Right lobe of liver (tissue), 6 donors: ENCODE data around the gene ARHGEF11. TPM values are rescaled to one million over a fixed set of nuclear protein-coding genes. Genes with fewer than 3 reads are reported as not detected.
A peak's percentile ranks its signal among the peaks of the same experiment; 100 is the strongest.

Source experiments
- ATAC-seq, 4 donors: fragments of 200-7000 bp; cut with Tn5 transposase; one replicate each; pipeline ENCODE4 v1.9.1; 2020; ENCODE audit warnings: mild to moderate bottlenecking in 4 of 4, moderate library complexity in 4 of 4
- DNase-seq, 3 donors: peaks; one replicate each; pipeline ENCODE4 v3.0.0-alpha.2; 2020
- H3K27ac ChIP-seq, 3 donors: fragments of 200-600 bp; one replicate each; pipeline ENCODE4 v1.8.0; 2022
- H3K27me3 ChIP-seq, 2 donors: fragments of 200-600 bp; one replicate each; pipeline ENCODE4 v1.8.0; 2022
- H3K36me3 ChIP-seq, 4 donors: fragments of 200-600 bp; sonication (generic) in 1 of 4; one replicate each; pipeline versions ENCODE4 v1.5.1 to v1.8.0; 2017 to 2022; ENCODE audit warnings: control low read depth in 1 of 4
- H3K4me1 ChIP-seq, 4 donors: fragments of 200-600 bp; sonication (generic) in 1 of 4; one replicate each; pipeline versions ENCODE4 v1.5.1 to v1.8.0; 2017 to 2022; ENCODE audit warnings: control low read depth in 1 of 4
- H3K4me3 ChIP-seq, 3 donors: fragments of 200-600 bp; one replicate each; pipeline ENCODE4 v1.8.0; 2022
- H3K9me3 ChIP-seq, 4 donors: fragments of 200-600 bp; sonication (generic) in 1 of 4; one replicate each; pipeline versions ENCODE4 v1.5.1 to v1.8.0; 2017 to 2022; ENCODE audit warnings: control low read depth in 1 of 4
- POLR2A ChIP-seq: fragments of 450-650 bp; IDR thresholded peaks from one replicate; pipeline ENCODE4 v1.6.1; 2017; ENCODE audit warnings: antibody characterized with exemption, mild to moderate bottlenecking
- WGBS: methylation state at CpG from one replicate; pipeline ENCODE4 v1.1.6; 2018; ENCODE audit warnings: low coverage, low lambda C conversion rate; ENCODE audit not compliant: insufficient coverage; ENCODE audit errors: missing lambda C conversion rate; 5-methylcytosine and 5-hydroxymethylcytosine counted together
- intact Hi-C, 2 donors: fragments of 100-400 bp; cut with DNase I; formaldehyde crosslinking; loops; one replicate each; pipeline versions ENCODE4 v1.11.2 to v1.14.1; 2022
- total RNA-seq, 6 experiments: library from RNA; depleted of rRNA in 2 of 6; stranded (reverse); fragments of >200 nt in 2 of 6; fragmentation: NEBNext Ultra II Directional in 3 of 6; extraction: Animal tissue kit (Norgen Biotek cat#: 25700) in 3 of 6; gene quantifications; one replicate each; pipeline versions ENCODE4 v1.1.0 to v1.2.4, GENCODE V29; 2016 to 2023
- TF ChIP-seq, protein P1 (sequence below), 4 donors: fragments of 200-600 bp in 3 of 4; fragments of 450-650 bp in 1 of 4; IDR thresholded peaks; one replicate each; pipeline versions ENCODE4 v1.5.1 to v1.8.0; 2016 to 2022; ENCODE audit warnings: antibody characterized with exemption in 4 of 4, mild to moderate bottlenecking in 2 of 4
- donor health status: DM: no; HTN: yes; CAD: no.
- donor health status: DM: no; HTN: no; CAD: no.
- donor health status: DM: no; HTN: no; CAD: no.
- donor health status: DM: no; HTN: yes; CAD: no.
- donor health status: DM: no; HTN: yes; CAD: no.

Gene ARHGEF11
- total RNA-seq, 6 experiments from 2014 or later: 10.5 to 18.7 (median 12.8) TPM

- TF ChIP-seq POLR2A: no peak
- TF ChIP-seq, protein P1, sequence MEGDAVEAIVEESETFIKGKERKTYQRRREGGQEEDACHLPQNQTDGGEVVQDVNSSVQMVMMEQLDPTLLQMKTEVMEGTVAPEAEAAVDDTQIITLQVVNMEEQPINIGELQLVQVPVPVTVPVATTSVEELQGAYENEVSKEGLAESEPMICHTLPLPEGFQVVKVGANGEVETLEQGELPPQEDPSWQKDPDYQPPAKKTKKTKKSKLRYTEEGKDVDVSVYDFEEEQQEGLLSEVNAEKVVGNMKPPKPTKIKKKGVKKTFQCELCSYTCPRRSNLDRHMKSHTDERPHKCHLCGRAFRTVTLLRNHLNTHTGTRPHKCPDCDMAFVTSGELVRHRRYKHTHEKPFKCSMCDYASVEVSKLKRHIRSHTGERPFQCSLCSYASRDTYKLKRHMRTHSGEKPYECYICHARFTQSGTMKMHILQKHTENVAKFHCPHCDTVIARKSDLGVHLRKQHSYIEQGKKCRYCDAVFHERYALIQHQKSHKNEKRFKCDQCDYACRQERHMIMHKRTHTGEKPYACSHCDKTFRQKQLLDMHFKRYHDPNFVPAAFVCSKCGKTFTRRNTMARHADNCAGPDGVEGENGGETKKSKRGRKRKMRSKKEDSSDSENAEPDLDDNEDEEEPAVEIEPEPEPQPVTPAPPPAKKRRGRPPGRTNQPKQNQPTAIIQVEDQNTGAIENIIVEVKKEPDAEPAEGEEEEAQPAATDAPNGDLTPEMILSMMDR (IDR thresholded peaks at IDR 0.05): no peak
- Histone ChIP-seq H3K4me1 (no peaks in the 10 kb centered on the region), H3K36me3 (peaks cover 7 to 63% (median 19%) of the 10 kb centered on the region in 4 donors), H3K9me3 (no peaks in the 10 kb centered on the region), H3K27ac (no peak overlapping the region), H3K4me3 (no peak overlapping the region), H3K27me3 (no peaks in the 10 kb centered on the region)
- no peak for ATAC-seq
- WGBS: 66% methylated on average over 3 of the region's 5 CpGs
- intact Hi-C loops: no loop called here
- DNase-seq: peak in 1 of 3 donors; percentile 31
Measured at GRCh38 chr1:156949127-156949526, 96.4 kb downstream of the ARHGEF11 start.

DNA sequence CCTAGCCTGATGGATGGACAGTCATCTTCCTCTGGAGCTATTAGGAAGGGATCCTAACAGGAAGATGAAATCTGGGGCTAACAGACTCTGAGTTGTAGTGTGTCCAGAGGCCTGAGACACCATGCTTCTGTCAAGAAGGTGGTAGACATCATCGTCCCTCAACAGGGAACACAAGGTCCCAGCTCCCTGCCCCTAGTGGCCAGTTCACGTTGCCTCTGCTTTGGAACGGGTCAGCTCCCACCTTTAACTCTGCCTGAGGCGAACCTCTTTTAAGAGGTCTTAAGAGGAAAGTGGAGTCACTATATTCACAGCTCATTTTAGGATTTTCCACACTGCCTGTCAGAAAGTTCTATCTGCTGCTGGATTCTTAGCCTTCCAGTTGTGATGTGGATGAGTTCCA is 96.8 kb downstream of the ARHGEF11 start:
- peaks cover 7 to 67% (median 19%) of the 10 kb centered on the region in 4 donors for H3K36me3 ChIP-seq
- H3K4me1 ChIP-seq: no peaks in the 10 kb centered on the region
- 80% methylated on average over 1 of the region's 4 CpGs for WGBS
- no peak overlapping the region for H3K27ac ChIP-seq
- ATAC-seq (no peak), DNase-seq (peak in 1 of 3 donors; percentile 12)
- H3K9me3 ChIP-seq: no peaks in the 10 kb centered on the region
- no peak overlapping the region for H3K4me3 ChIP-seq
- no peaks in the 10 kb centered on the region for H3K27me3 ChIP-seq
- intact Hi-C loops: no loop called here
- TF ChIP-seq, protein P1 (IDR thresholded peaks at IDR 0.05): no peak
- no peak for TF ChIP-seq POLR2A

GRCh38 chr1:156947818-156948525 is 97.6 kb downstream of the ARHGEF11 start:
- Histone ChIP-seq H3K27me3 (no peaks in the 10 kb centered on the region), H3K9me3 (no peaks in the 10 kb centered on the region), H3K36me3 (peaks cover 7 to 65% (median 19%) of the 10 kb centered on the region in 4 donors), H3K27ac (no peak overlapping the region), H3K4me3 (no peak overlapping the region), H3K4me1 (no peaks in the 10 kb centered on the region)
- DNase-seq (peak in 1 of 3 donors; percentile 37), ATAC-seq (no peak)
- intact Hi-C loops: no loop called here
- WGBS: no CpG with 5 or more reads among the region's 17 CpGs
- TF ChIP-seq, protein P1 (IDR thresholded peaks at IDR 0.05): no peak
- TF ChIP-seq POLR2A: no peak

DNA sequence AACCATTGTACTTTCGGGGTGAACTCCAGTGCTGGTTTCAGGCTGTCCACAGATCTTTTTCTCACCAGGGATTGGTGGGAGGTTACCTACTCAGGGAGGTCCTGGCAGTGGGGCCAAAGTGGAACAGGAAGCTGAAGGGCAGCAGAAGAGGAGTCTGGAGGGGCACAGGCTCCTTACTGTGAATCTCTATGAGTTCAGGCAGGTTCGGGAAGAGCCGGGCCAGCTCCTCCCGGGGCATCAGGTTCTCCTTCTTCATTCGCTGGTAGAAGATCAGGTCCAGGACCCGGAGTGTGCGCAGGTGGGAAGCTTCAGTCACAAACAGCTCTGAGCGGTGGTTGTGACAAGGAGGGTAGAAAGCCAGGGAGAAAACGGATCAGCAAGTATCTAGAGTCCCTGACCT is 98.4 kb downstream of the ARHGEF11 start:
- ATAC-seq (no peak), DNase-seq (peak in 1 of 3 donors; percentile 37)
- no peaks in the 10 kb centered on the region for H3K4me1 ChIP-seq
- H3K4me3 ChIP-seq: no peak overlapping the region
- WGBS: 98% methylated on average over 6 of the region's 9 CpGs
- TF ChIP-seq POLR2A: no peak
- TF ChIP-seq, protein P1 (IDR thresholded peaks at IDR 0.05): no peak
- intact Hi-C loops: no loop called here
- H3K9me3 ChIP-seq: no peaks in the 10 kb centered on the region
- H3K27ac ChIP-seq: no peak overlapping the region
- H3K36me3 ChIP-seq: peaks cover 7 to 71% (median 20%) of the 10 kb centered on the region in 4 donors
- H3K27me3 ChIP-seq: no peaks in the 10 kb centered on the region
